ENCODE results near the gene INTS6L. TPM values are rescaled to one million over a fixed set of nuclear protein-coding genes. Genes with fewer than 3 reads are reported as not detected.
"Not testable (repeated sequence)": the region's sequence is repeated elsewhere in the genome, so short reads cannot be mapped to it uniquely, and the experiment has no call there.

INTS6L gene
- total RNA-seq, 1 donor from 2014 or later, result 2.5 TPM

DNA sequence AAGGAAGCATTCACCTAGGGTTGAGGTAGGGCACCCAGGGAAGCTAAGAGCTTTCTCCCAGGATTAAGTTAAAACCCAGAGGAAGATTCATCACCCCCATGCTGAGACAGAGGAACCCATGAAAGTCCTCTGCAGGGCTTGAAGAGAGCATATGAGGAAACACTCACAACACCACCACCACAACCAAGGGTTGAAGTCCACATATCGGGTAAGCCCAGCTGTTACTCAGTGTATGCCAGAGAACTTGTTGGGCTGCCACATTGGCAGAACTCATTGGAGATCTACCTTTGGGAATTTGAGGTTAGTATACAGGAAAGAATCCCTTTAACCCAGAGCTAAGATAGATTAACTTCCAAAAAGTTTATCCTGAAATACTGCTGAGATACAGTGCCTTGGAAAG lies 75.1 kb downstream of the INTS6L start:
- no peak for DNase-seq (ENCODE audit: low read depth, low spot score)

- DNase-seq (ENCODE audit: low read depth, low spot score), result no peak
Measured at GRCh38 chrX:135596495-135596894, 76.0 kb downstream of the INTS6L start.

GRCh38 chrX:135605906-135606305 lies 85.4 kb downstream of the INTS6L start:
- DNase-seq (ENCODE audit: low read depth, low spot score), result no peak

DNA sequence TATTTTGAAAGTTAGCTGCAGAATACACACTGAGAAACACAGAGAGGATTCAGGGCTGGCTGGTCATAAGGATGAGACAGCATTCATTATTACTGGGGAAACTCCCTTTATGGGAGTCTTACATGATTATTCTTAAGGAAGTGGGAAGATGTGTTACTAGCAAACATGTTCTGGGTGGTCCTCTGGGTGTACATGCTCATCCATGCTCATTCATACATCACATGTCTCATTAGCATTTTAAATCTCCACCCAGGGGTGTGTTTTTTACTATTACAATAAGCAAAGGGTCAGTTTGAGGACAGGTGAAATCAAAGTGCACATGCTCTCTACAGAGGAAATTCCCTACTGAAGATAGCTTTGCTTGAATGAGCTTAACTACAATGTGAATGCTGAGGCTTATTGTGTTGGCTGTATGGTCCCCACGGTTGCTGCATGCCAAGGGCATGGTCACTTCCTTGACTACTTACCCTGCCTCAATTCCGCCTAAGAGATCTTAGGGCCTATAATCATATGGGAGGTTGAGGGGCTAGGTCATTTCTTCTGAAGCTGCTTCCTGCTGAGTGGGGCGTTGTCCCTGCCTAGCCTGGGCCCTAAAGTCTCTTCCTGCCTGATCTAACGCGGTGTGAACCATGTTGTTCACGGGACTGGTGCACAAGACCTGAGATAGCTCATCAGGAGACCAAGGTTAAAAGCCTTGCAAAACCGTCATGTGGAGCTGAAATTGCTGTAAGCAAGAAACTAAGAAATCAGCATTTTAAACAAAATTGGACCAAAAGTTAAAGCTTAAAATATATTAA lies 104.1 kb downstream of the INTS6L start:
- DNase-seq (ENCODE audit: low read depth, low spot score), result not testable (repeated sequence)

- no peak for DNase-seq (ENCODE audit: low read depth, low spot score)
Measured at GRCh38 chrX:135625995-135626394, 105.5 kb downstream of the INTS6L start.

- no peak for DNase-seq (ENCODE audit: low read depth, low spot score)
Measured at GRCh38 chrX:135629342-135629741, 108.9 kb downstream of the INTS6L start.

Other genes with a start within 250 kb of the INTS6L start
- gene ETDC, start 211.2 kb upstream of the INTS6L start, total RNA-seq, result not detected in 2 replicates
- gene ZNF75D, start 176.6 kb upstream of the INTS6L start, total RNA-seq, result 5.5 and 6.8 TPM in 2 replicates
- gene ZNF449, start 175.9 kb upstream of the INTS6L start, total RNA-seq, result 6.3 and 9.1 TPM in 2 replicates
- 0.28 and 0.40 TPM in 2 replicates for gene SMIM10L2A, start 98.7 kb upstream of the INTS6L start, total RNA-seq
- gene CT45A1, start 193.0 kb downstream of the INTS6L start, total RNA-seq, result not detected in 2 replicates
- gene CT45A3, start 247.5 kb downstream of the INTS6L start, total RNA-seq, result not detected in 2 replicates

Measured in pulmonary artery endothelial cell (primary cell).